GM12864 (cell line): ENCODE results near the gene TMEM129.

Experiments
- DNase-seq: peaks from one replicate; pipeline ENCODE4 v3.0.0-alpha.2; 2011; ENCODE audit warnings: low read depth
- H3K4me3 ChIP-seq: 2 replicates; pipeline ENCODE4 v1.5.1; 2011; ENCODE audit warnings: mild to moderate bottlenecking, low read depth, low read length, control low read depth
- TF ChIP-seq, protein P1 (sequence below): IDR thresholded peaks from 2 replicates; pipeline ENCODE4 v1.5.1; 2011; ENCODE audit warnings: low read depth, mild to moderate bottlenecking, moderate library complexity, low read length, control low read depth, inconsistent platforms; ENCODE audit errors: missing control alignments

Gene TMEM129, protein sequence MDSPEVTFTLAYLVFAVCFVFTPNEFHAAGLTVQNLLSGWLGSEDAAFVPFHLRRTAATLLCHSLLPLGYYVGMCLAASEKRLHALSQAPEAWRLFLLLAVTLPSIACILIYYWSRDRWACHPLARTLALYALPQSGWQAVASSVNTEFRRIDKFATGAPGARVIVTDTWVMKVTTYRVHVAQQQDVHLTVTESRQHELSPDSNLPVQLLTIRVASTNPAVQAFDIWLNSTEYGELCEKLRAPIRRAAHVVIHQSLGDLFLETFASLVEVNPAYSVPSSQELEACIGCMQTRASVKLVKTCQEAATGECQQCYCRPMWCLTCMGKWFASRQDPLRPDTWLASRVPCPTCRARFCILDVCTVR

DNA sequence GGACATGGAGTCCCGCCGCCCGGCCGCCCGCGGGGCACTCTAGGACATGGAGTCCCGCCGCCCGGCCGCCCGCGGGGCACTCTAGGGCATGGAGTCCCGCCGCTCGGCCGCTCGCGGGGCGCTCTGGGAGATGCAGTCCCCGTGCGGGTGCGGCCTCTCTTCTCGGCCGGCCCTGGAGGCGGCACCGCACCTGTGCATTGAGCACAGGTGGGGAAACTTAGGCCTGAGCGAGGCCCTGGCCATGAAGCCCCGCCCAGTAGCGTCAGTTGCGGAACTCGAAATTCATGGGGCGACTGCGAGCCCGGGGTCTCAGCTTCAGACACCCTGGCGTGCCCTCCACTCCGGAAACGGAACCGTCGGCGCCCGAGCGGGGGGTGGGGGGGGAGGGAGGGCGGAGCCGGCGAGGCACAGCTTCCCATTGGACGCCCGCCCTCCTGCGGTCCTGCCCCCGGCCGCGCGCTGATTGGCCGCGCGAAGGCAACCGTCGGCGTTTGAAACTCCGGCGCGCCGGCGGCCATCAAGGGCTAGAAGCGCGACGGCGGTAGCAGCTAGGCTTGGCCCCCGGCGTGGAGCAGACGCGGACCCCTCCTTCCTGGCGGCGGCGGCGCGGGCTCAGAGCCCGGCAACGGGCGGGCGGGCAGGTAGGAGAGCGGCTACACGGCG, at the start of gene TMEM129, which contains the start of gene TACC3:
Gene TMEM129, minus strand, starts transcription at position 321 of the 663 bp plus-strand sequence. CDS start 486 bp downstream, outside the sequence.
Gene TACC3, plus strand, starts transcription at position 519 of the 663 bp plus-strand sequence. CDS start 1,901 bp downstream, outside the sequence.
- DNase-seq: peak; percentile 92
- TF ChIP-seq, protein P1, sequence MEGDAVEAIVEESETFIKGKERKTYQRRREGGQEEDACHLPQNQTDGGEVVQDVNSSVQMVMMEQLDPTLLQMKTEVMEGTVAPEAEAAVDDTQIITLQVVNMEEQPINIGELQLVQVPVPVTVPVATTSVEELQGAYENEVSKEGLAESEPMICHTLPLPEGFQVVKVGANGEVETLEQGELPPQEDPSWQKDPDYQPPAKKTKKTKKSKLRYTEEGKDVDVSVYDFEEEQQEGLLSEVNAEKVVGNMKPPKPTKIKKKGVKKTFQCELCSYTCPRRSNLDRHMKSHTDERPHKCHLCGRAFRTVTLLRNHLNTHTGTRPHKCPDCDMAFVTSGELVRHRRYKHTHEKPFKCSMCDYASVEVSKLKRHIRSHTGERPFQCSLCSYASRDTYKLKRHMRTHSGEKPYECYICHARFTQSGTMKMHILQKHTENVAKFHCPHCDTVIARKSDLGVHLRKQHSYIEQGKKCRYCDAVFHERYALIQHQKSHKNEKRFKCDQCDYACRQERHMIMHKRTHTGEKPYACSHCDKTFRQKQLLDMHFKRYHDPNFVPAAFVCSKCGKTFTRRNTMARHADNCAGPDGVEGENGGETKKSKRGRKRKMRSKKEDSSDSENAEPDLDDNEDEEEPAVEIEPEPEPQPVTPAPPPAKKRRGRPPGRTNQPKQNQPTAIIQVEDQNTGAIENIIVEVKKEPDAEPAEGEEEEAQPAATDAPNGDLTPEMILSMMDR: no peak
- H3K4me3 ChIP-seq: peak within 1 kb of the TSS; percentile 82

DNA sequence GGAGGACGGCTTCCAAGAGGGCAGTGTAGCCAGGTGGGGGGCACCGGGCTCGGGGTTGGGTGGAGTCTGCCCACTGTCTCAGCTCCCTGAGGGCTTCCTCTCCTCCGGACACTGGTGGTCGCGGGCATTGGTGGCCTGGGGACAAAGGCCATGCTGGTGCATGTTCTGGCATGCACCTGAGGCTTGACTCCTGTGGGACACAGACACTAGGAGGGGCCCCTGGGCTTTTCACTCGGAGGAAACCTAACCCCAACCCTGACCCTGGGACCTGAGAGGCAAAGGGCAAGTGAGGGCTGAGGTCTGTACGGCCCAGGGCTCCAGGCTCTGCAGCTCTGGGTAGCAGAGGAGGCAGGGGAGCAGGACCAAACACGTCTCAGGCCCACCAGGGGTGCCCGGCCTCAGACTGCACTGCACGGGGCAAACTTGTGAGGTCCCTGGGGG, 49.7 kb upstream of the TMEM129 start:
- no peak for DNase-seq
- TF ChIP-seq, protein P1: no peak
- H3K4me3 ChIP-seq: no peak overlapping the region

DNA sequence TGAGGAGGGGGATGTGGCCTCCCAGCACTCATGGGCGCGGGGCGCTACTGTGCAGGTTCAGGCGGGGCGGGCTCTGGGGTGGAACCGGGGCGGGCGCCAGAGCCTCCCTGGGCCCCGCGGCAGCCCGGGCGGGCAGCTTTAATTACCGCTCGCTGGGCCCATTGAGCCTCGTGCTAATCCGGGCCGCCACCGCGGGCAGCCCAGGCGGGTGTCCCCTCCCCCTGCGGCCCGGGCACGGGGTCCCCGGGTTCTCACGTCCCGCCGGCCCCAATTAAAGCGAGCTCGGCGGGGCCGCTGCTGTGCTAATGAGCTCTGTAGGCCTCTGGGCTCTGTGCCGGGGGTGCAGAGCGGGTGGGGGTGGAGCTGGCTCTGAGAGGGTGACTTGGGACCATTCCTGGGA, 49.1 kb upstream of the TMEM129 start:
- TF ChIP-seq, protein P1: no peak
- H3K4me3 ChIP-seq: no peak overlapping the region
- DNase-seq: no peak

DNA sequence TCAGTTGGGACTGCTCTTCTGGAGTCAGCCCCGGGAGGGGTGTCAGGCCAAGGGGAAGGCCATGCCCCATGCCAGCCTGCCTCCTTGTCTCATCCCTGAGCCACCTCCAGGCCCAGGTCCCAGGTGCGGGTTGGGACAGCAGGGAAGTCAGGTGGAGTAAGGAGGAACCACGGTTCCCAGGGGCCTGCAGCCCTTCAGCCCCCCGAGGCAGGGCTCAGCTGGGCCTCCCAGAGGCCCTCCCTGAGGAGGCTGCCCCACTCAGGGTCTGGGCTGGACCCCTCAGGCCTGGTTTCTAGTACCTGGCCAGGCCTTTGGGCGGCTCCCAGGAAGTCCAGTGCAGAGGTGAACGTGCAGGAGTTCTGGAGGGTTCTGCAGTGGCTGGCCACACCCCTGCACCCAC, 48.6 kb upstream of the TMEM129 start:
- DNase-seq: no peak
- H3K4me3 ChIP-seq: no peak overlapping the region
- TF ChIP-seq, protein P1: no peak

DNA sequence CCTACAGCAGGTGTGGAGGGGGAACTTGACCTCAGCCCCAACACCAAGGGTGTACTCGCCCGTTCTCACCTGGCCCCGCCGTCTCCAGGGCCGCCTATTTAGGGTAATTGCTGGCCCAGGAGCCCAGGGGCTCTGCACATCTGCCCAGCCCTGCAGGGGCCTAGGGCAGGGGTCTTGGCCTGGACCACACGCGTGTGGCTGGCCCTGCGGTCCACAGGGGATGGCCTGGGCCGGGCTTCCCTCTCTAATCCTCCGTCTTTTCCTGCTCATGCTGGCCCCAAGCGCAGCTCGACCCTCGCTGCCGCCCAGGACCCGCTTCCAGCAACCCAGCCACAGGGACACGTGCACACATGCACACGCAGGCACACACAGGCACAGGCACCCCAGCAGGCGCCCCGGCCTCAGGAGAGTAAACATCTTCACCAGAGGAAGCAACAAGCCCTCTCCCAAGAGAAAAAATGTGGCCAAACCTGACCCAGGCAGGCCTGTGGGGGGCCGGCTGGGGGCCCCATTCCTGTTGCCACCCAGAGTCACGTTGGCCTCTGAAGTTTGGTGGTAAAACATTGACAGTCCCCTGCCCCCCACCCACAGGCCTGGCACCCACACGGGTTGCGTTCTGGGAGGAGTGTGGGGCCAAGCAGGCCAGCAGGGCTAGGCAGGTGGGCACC, 47.4 kb upstream of the TMEM129 start:
- DNase-seq: no peak
- H3K4me3 ChIP-seq: no peak overlapping the region
- TF ChIP-seq, protein P1: no peak

DNA sequence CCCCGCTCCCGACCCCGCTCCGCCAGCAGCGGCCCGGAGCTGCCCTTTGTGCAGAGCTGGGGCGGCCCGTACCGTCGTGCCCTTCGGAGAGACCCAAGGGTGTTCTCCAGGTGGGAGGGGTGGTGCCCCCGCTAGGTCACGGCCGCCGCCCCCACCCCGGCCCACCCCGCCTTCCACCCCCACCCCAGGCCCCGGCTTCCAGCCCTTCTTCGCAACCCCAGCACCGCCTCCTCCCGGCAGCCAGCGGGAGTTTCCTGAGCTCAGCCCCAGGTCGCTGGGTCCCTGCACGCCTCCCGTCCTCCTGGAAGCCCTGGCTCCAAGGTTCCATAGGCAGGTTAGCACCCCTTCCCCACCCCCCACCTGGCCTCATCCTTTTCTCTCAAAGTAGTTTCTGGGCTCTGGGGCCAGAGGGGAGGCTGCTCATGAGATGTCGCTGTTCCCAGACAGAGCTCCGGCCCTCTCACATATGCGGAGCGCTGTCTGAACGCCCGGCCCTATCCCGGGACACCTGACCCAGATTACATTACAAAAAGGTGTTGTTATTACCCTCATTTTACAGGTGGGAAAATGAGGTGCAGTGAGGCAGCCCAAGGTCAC, 46.7 kb upstream of the TMEM129 start:
- no peak for DNase-seq
- TF ChIP-seq, protein P1: peak; percentile 36
- no peak overlapping the region; the same call in 1 of the 2 replicates for H3K4me3 ChIP-seq
